Measurements from ENCODE around the gene PLCXD3.

DNA sequence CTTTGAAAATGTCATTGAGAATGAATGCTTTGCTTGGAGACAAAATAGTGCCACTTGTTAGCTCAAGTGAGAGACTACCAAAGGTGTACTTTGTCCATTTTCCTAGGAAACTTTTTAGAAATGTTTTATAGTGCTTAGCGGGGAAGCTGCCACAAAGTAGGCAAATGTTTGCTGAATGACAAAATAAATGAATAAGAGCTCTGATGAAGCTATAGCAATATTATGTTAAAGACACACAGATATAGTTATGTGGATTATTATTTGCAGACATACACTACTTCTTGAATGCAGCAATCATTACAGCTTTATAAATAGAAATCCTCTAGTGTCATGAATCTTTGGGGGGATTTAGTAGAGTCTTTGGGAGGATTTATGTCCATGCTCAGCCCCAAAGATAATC lies 204.4 kb downstream of the PLCXD3 start:
- TF ChIP-seq, protein P1, sequence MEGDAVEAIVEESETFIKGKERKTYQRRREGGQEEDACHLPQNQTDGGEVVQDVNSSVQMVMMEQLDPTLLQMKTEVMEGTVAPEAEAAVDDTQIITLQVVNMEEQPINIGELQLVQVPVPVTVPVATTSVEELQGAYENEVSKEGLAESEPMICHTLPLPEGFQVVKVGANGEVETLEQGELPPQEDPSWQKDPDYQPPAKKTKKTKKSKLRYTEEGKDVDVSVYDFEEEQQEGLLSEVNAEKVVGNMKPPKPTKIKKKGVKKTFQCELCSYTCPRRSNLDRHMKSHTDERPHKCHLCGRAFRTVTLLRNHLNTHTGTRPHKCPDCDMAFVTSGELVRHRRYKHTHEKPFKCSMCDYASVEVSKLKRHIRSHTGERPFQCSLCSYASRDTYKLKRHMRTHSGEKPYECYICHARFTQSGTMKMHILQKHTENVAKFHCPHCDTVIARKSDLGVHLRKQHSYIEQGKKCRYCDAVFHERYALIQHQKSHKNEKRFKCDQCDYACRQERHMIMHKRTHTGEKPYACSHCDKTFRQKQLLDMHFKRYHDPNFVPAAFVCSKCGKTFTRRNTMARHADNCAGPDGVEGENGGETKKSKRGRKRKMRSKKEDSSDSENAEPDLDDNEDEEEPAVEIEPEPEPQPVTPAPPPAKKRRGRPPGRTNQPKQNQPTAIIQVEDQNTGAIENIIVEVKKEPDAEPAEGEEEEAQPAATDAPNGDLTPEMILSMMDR (IDR thresholded peaks at IDR 0.05): no peak
- TF ChIP-seq POLR2AphosphoS5 (IDR thresholded peaks at IDR 0.05) (no peak), POLR2A (IDR thresholded peaks at IDR 0.05) (no peak)

All from upper lobe of left lung (tissue), 4 donors.